HG03139 (cell line): ENCODE data around the gene MRAP2.
"Not testable (repeated sequence)": the region's sequence is repeated elsewhere in the genome, so short reads cannot be mapped to it uniquely, and the experiment has no call there.

Source experiments
- ATAC-seq: cut with Tn5 transposase; IDR thresholded peaks from one replicate; pipeline ENCODE4 v1.9.1; 2021; ENCODE audit not compliant: unreplicated experiment

Gene MRAP2

GRCh38 chr6:84027340-84028181, 6.0 kb upstream of the MRAP2 start:
- no peak for ATAC-seq

GRCh38 chr6:84028350-84028749, 5.2 kb upstream of the MRAP2 start:
- ATAC-seq: no peak

- not testable (repeated sequence) for ATAC-seq
Measured at GRCh38 chr6:84032000-84032399, 1.6 kb upstream of the MRAP2 start.

- ATAC-seq: no peak
Measured at GRCh38 chr6:84035484-84035883, 1.9 kb downstream of the MRAP2 start.

GRCh38 chr6:84037425-84038089, 4.0 kb downstream of the MRAP2 start:
- no peak for ATAC-seq

GRCh38 chr6:84042603-84043002, 9.0 kb downstream of the MRAP2 start:
- no peak for ATAC-seq

GRCh38 chr6:84043555-84043954, 10.0 kb downstream of the MRAP2 start:
- ATAC-seq: no peak

- ATAC-seq: no peak
Measured at GRCh38 chr6:84046755-84047154, 13.2 kb downstream of the MRAP2 start.

GRCh38 chr6:84048588-84048987, 15.0 kb downstream of the MRAP2 start:
- no peak for ATAC-seq

GRCh38 chr6:84050408-84050807, 16.8 kb downstream of the MRAP2 start:
- no peak for ATAC-seq

- ATAC-seq: no peak
Measured at GRCh38 chr6:84052204-84052882, 18.8 kb downstream of the MRAP2 start.

GRCh38 chr6:84052883-84053241, 19.3 kb downstream of the MRAP2 start:
- ATAC-seq: no peak

- ATAC-seq: no peak
Measured at GRCh38 chr6:84055647-84056046, 22.1 kb downstream of the MRAP2 start.

- ATAC-seq: no peak
Measured at GRCh38 chr6:84057908-84058307, 24.3 kb downstream of the MRAP2 start.

GRCh38 chr6:84059082-84059481, 25.5 kb downstream of the MRAP2 start:
- ATAC-seq: no peak

- ATAC-seq: no peak
Measured at GRCh38 chr6:84061174-84061573, 27.6 kb downstream of the MRAP2 start.

- no peak for ATAC-seq
Measured at GRCh38 chr6:84061613-84062398, 28.2 kb downstream of the MRAP2 start.

GRCh38 chr6:84062519-84063154, 29.1 kb downstream of the MRAP2 start:
- no peak for ATAC-seq

GRCh38 chr6:84065693-84066290, 32.2 kb downstream of the MRAP2 start:
- ATAC-seq: no peak

GRCh38 chr6:84066536-84066935, 33.0 kb downstream of the MRAP2 start:
- no peak for ATAC-seq
